GM18507 (cell line): ENCODE results near the gene EFCAB9.
A peak's percentile ranks its signal among the peaks of the same experiment; 100 is the strongest.

ENCODE experiments used
- DNase-seq: peaks from one replicate; pipeline ENCODE4 v3.0.0; 2011; ENCODE audit warnings: low read depth; ENCODE audit not compliant: insufficient read length; ENCODE audit errors: extremely low spot score
- FAIRE-seq: peaks from 2 replicates; lab custom pipeline; 2011; peaks lifted over from hg19 to GRCh38; lab: Jason Lieb, UNC

The EFCAB9 gene

GRCh38 chr5:172163346-172163745 is 30.6 kb upstream of the EFCAB9 start:
- no peak for DNase-seq
- FAIRE-seq, result no peak

- no peak for FAIRE-seq
These were observed 29.2 kb upstream of the EFCAB9 start for GRCh38 chr5:172164769-172165212.

GRCh38 chr5:172165465-172165864 is 28.5 kb upstream of the EFCAB9 start:
- peak; percentile 39 for FAIRE-seq
- no peak for DNase-seq

More at GRCh38 chr5:172164769-172165212, 29.2 kb upstream of the EFCAB9 start:
- DNase-seq, result no peak

GRCh38 chr5:172166030-172166826 is 27.7 kb upstream of the EFCAB9 start:
- FAIRE-seq, result no peak
- DNase-seq, result no peak

- no peak for DNase-seq
- FAIRE-seq, result no peak
These were observed 26.1 kb upstream of the EFCAB9 start for GRCh38 chr5:172167895-172168294.

- DNase-seq (no peak), FAIRE-seq (no peak)
These were observed 25.7 kb upstream of the EFCAB9 start for GRCh38 chr5:172168311-172168710.

GRCh38 chr5:172169216-172169615 is 24.8 kb upstream of the EFCAB9 start:
- FAIRE-seq (no peak), DNase-seq (no peak)

GRCh38 chr5:172170251-172170701 is 23.7 kb upstream of the EFCAB9 start:
- no peak for FAIRE-seq
- no peak for DNase-seq

- FAIRE-seq, result no peak
- DNase-seq, result no peak
These were observed 22.9 kb upstream of the EFCAB9 start for GRCh38 chr5:172171118-172171517.

GRCh38 chr5:172172912-172173563 is 20.9 kb upstream of the EFCAB9 start:
- DNase-seq (no peak), FAIRE-seq (no peak)

GRCh38 chr5:172173564-172174153 is 20.3 kb upstream of the EFCAB9 start:
- FAIRE-seq, result peak; percentile 24
- no peak for DNase-seq

GRCh38 chr5:172175263-172175719 is 18.7 kb upstream of the EFCAB9 start:
- DNase-seq, result peak; percentile 73
- peak; percentile 97 for FAIRE-seq

- no peak for DNase-seq
- no peak for FAIRE-seq
These were observed 16.8 kb upstream of the EFCAB9 start for GRCh38 chr5:172177176-172177575.

GRCh38 chr5:172178301-172178987 is 15.5 kb upstream of the EFCAB9 start:
- FAIRE-seq (no peak), DNase-seq (no peak)

GRCh38 chr5:172178991-172179989 is 14.7 kb upstream of the EFCAB9 start:
- DNase-seq (no peak), FAIRE-seq (peak; percentile 97)

GRCh38 chr5:172180936-172181335 is 13.0 kb upstream of the EFCAB9 start:
- no peak for DNase-seq
- no peak for FAIRE-seq

GRCh38 chr5:172182291-172182690 is 11.7 kb upstream of the EFCAB9 start:
- FAIRE-seq (no peak), DNase-seq (no peak)

GRCh38 chr5:172183881-172184280 is 10.1 kb upstream of the EFCAB9 start:
- no peak for DNase-seq
- no peak for FAIRE-seq

GRCh38 chr5:172185096-172185461 is 8.9 kb upstream of the EFCAB9 start:
- FAIRE-seq, result no peak
- no peak for DNase-seq
